Smooth muscle cell of the brain vasculature (primary cell): Measurements from ENCODE around the gene PGAP1.

Experiments used
- DNase-seq: peaks from one replicate; pipeline ENCODE4 v3.0.0-alpha.2; 2012; ENCODE audit warnings: low read depth, low spot score

PGAP1 gene

GRCh38 chr2:196801674-196802261, 124.7 kb downstream of the PGAP1 start:
- no peak for DNase-seq

GRCh38 chr2:196798980-196799379, 127.5 kb downstream of the PGAP1 start:
- DNase-seq: no peak

- DNase-seq: no peak
Observed at GRCh38 chr2:196792865-196793264, 133.6 kb downstream of the PGAP1 start.

GRCh38 chr2:196783431-196784094, 142.9 kb downstream of the PGAP1 start:
- DNase-seq: no peak
